SK-N-SH (cell line): ENCODE measurements around the gene ITCH. TPM values are rescaled to one million over a fixed set of nuclear protein-coding genes. Genes with fewer than 3 reads are reported as not detected.

Source experiments
- CTCF ChIA-PET: fragments of 300-600, 350-600 bp; formaldehyde crosslinking; extraction: SDS; loops from one replicate; lab custom pipeline; 2021; lab: Yijun Ruan, JAX
- POLR2A ChIA-PET: fragments of 350-600 bp; sonication (Branson Sonifier 250); formaldehyde crosslinking; extraction: SDS; loops from one replicate; lab custom pipeline; 2020; ENCODE audit warnings: antibody characterized with exemption, inconsistent platforms; lab: Yijun Ruan, JAX
- DNase-seq: peaks from one replicate; pipeline ENCODE4 v3.0.0; 2012
- H2AFZ ChIP-seq: fragments of 200-600 bp; sonication (generic); 2 replicates; pipeline ENCODE4 v1.8.1; 2016; ENCODE audit warnings: antibody characterized with exemption, mild to moderate bottlenecking, low read depth
- H3F3A ChIP-seq: fragments of 200-600 bp; sonication (generic); replicated peaks from 2 replicates; pipeline ENCODE3; 2016; ENCODE audit warnings: antibody characterized with exemption, mild to moderate bottlenecking; ENCODE audit not compliant: insufficient read depth
- H3K27ac ChIP-seq, 2 experiments: fragments of 200-500 bp in 1 of 2; fragments of 200-600 bp in 1 of 2; sonication (Bioruptor generic) in 1 of 2; sonication (generic), shearing (Covaris generic) in 1 of 2; 2 replicates each; pipeline versions ENCODE4 v1.5.1 to v1.6.1; 2014 to 2016; ENCODE audit warnings: low read depth in 2 of 2, inconsistent platforms in 1 of 2, low read length in 1 of 2, mild to moderate bottlenecking in 1 of 2, mixed read lengths in 1 of 2
- H3K27me3 ChIP-seq: fragments of 200-600 bp; sonication (generic), shearing (Covaris generic); 2 replicates; pipeline ENCODE4 v1.6.1; 2016; ENCODE audit warnings: mixed run types; ENCODE audit not compliant: insufficient read depth
- H3K36me3 ChIP-seq, 2 experiments: fragments of 200-500 bp in 1 of 2; fragments of 200-600 bp in 1 of 2; sonication (Bioruptor generic) in 1 of 2; sonication (generic) in 1 of 2; replicated peaks in 1 of 2; 2 replicates each; pipeline versions ENCODE3 to v1.5.1; 2014 to 2016; ENCODE audit warnings: low read length in 1 of 2, mild to moderate bottlenecking in 1 of 2; ENCODE audit not compliant: insufficient read depth in 2 of 2, control insufficient read depth in 1 of 2
- H3K4me1 ChIP-seq, 2 experiments: fragments of 200-500 bp in 1 of 2; fragments of 200-600 bp in 1 of 2; sonication (Bioruptor generic) in 1 of 2; sonication (generic), shearing (Covaris generic) in 1 of 2; 2 replicates each; pipeline versions ENCODE4 v1.5.1 to v1.6.1; 2014 to 2016; ENCODE audit warnings: low read depth in 1 of 2, low read length in 1 of 2, mixed run types in 1 of 2; ENCODE audit not compliant: insufficient read depth in 2 of 2, control insufficient read depth in 1 of 2
- H3K4me2 ChIP-seq: fragments of 200-600 bp; sonication (generic), shearing (Covaris generic); 2 replicates; pipeline ENCODE4 v1.6.1; 2017; ENCODE audit warnings: mixed run types
- H3K4me3 ChIP-seq, 2 experiments: fragments of 200-500 bp in 1 of 2; fragments of 200-600 bp in 1 of 2; sonication (Bioruptor generic) in 1 of 2; sonication (generic), shearing (Covaris generic) in 1 of 2; 2 replicates each; pipeline versions ENCODE4 v1.5.1 to v1.8.1; 2014 to 2016; ENCODE audit warnings: low read depth in 2 of 2, inconsistent platforms in 1 of 2, low read length in 1 of 2, mild to moderate bottlenecking in 1 of 2, mixed read lengths in 1 of 2, moderate library complexity in 1 of 2
- H3K79me2 ChIP-seq: fragments of 200-600 bp; sonication (generic); 2 replicates; pipeline ENCODE4 v1.8.1; 2017; ENCODE audit warnings: mild to moderate bottlenecking; ENCODE audit not compliant: insufficient read depth
- H3K9ac ChIP-seq: fragments of 200-600 bp; sonication (generic); 2 replicates; pipeline ENCODE4 v1.6.1; 2017; ENCODE audit warnings: mixed run types
- H3K9me2 ChIP-seq: fragments of 200-600 bp; sonication (generic); 2 replicates; pipeline ENCODE4 v1.6.1; 2017; ENCODE audit warnings: mixed run types
- H3K9me3 ChIP-seq: fragments of 200-600 bp; sonication (generic); 2 replicates; pipeline ENCODE4 v1.6.1; 2017; ENCODE audit warnings: mixed run types, mild to moderate bottlenecking, moderate library complexity
- H4K20me1 ChIP-seq: fragments of 200-600 bp; sonication (generic); 2 replicates; pipeline ENCODE4 v1.6.1; 2017; ENCODE audit warnings: mild to moderate bottlenecking, mixed run types; ENCODE audit not compliant: insufficient read depth
- CHD2 ChIP-seq: fragments of 150-350 bp; IDR thresholded peaks from 2 replicates; pipeline ENCODE4 v1.6.1; 2018; ENCODE audit warnings: low read length; ENCODE audit not compliant: partially characterized antibody
- ELF1 ChIP-seq: IDR thresholded peaks from 2 replicates; pipeline ENCODE4 v1.4.0; 2012
- EP300 ChIP-seq, 2 experiments: IDR thresholded peaks; 2 replicates each; pipeline versions ENCODE4 v1.4.0 to v1.6.1; 2012; ENCODE audit warnings: borderline replicate concordance in 1 of 2, low read depth in 1 of 2, low read length in 1 of 2
- FOSL2 ChIP-seq: IDR thresholded peaks from 2 replicates; pipeline ENCODE4 v1.4.0; 2012; ENCODE audit warnings: low read depth, mild to moderate bottlenecking, moderate library complexity, borderline replicate concordance
- FOXJ3 ChIP-seq: sonication (generic); formaldehyde crosslinking; IDR thresholded peaks from 2 replicates; pipeline ENCODE4 v1.5.1; 2020; ENCODE audit warnings: mild to moderate bottlenecking, missing genetic modification reagents
- FOXM1 ChIP-seq: IDR thresholded peaks from 2 replicates; pipeline ENCODE4 v1.4.0; 2012; ENCODE audit warnings: low read depth, mild to moderate bottlenecking
- IRF3 ChIP-seq: fragments of 150-350 bp; IDR thresholded peaks from 2 replicates; pipeline ENCODE4 v1.6.1; 2016; ENCODE audit warnings: mild to moderate bottlenecking, low read depth, low read length
- JUND ChIP-seq: IDR thresholded peaks from 2 replicates; pipeline ENCODE4 v1.4.0; 2012
- MEF2A ChIP-seq: IDR thresholded peaks from 2 replicates; pipeline ENCODE4 v1.4.0; 2012; ENCODE audit warnings: low read depth, borderline replicate concordance
- MXI1 ChIP-seq: IDR thresholded peaks from 2 replicates; pipeline ENCODE4 v1.6.1; 2012; ENCODE audit warnings: mild to moderate bottlenecking, low read depth, low read length, improper control_type of control experiment
- NFIC ChIP-seq: IDR thresholded peaks from 2 replicates; pipeline ENCODE4 v1.4.0; 2012; ENCODE audit warnings: borderline replicate concordance
- POLR2AphosphoS5 ChIP-seq: IDR thresholded peaks from 2 replicates; pipeline ENCODE4 v1.6.1; 2012; ENCODE audit warnings: low read depth, low read length
- RAD21 ChIP-seq: IDR thresholded peaks from 2 replicates; pipeline ENCODE4 v1.6.1; 2012; ENCODE audit warnings: mild to moderate bottlenecking, low read length
- RCOR1 ChIP-seq: fragments of 150-350 bp; IDR thresholded peaks from 2 replicates; pipeline ENCODE4 v1.6.1; 2017; ENCODE audit warnings: antibody characterized with exemption, low read length
- REST ChIP-seq: IDR thresholded peaks from 2 replicates; pipeline ENCODE4 v1.6.1; 2012; ENCODE audit warnings: mild to moderate bottlenecking, low read depth, low read length, moderate library complexity
- RXRA ChIP-seq: IDR thresholded peaks from 2 replicates; pipeline ENCODE4 v1.4.0; 2012; ENCODE audit warnings: low read depth, mild to moderate bottlenecking, borderline replicate concordance
- SMC3 ChIP-seq: IDR thresholded peaks from 2 replicates; pipeline ENCODE4 v1.6.1; 2012; ENCODE audit warnings: low read depth, low read length, improper control_type of control experiment
- TCF12 ChIP-seq: IDR thresholded peaks from 2 replicates; pipeline ENCODE4 v1.4.0; 2012
- TEAD4 ChIP-seq: IDR thresholded peaks from 2 replicates; pipeline ENCODE4 v1.4.0; 2012; ENCODE audit warnings: mild to moderate bottlenecking, borderline replicate concordance; ENCODE audit not compliant: insufficient read depth
- YY1 ChIP-seq: IDR thresholded peaks from 2 replicates; pipeline ENCODE4 v1.4.0; 2012; ENCODE audit warnings: low read depth, mild to moderate bottlenecking
- ZBTB33 ChIP-seq: IDR thresholded peaks from 2 replicates; pipeline ENCODE4 v1.4.0; 2012; ENCODE audit warnings: low read depth, borderline replicate concordance
- WGBS: methylation state at CpG from one replicate; pipeline ENCODE4 v1.1.6; 2017; ENCODE audit warnings: low lambda C conversion rate; 5-methylcytosine and 5-hydroxymethylcytosine counted together
- polyA plus RNA-seq, 3 experiments: library from polyadenylated mRNA; depleted of rRNA; stranded (reverse); fragments of >200 nt; gene quantifications; 2 replicates each; pipeline ENCODE4 v1.2.3, GENCODE V29; 2012

The ITCH gene
- polyA plus RNA-seq, 1 of the 3 experiments (the other 2 are of a cell fraction), result 3.8 TPM

- Histone ChIP-seq H3K9me2 (no peaks in the 10 kb centered on the region), H3K9ac (no peak overlapping the region), H3K27ac (no peak overlapping the region), H3K36me3 (no peaks in the 10 kb centered on the region), H3K4me2 (no peak overlapping the region), H3K4me3 (no peak overlapping the region), H4K20me1 (no peaks in the 10 kb centered on the region), H3K27me3 (no peaks in the 10 kb centered on the region), H3F3A (no peaks in the 10 kb centered on the region), H3K4me1 (peaks cover 0 to 4% of the 10 kb centered on the region in 2 experiments; a peak in 1 of 4 replicates), H3K9me3 (no peaks in the 10 kb centered on the region), H3K79me2 (no peaks in the 10 kb centered on the region), H2AFZ (no peak overlapping the region)
- no peak for DNase-seq
- TF ChIP-seq YY1 (no peak), RCOR1 (no peak), MXI1 (no peak)
- ChIA-PET CTCF (interaction anchor here (1.1 to 1.2 kb wide), 2 partner anchors 8 to 218 kb away, joined by 3 to 8 read pairs; no protein-coding TSS in a partner anchor), POLR2A (no interaction called here)
- 54% methylated on average over 3 of the region's 3 CpGs for WGBS
Observed at GRCh38 chr20:34320861-34321260, 42.2 kb upstream of the ITCH start.

GRCh38 chr20:34322267-34323105 is 40.6 kb upstream of the ITCH start:
- no peak overlapping the region for H3K4me2 ChIP-seq
- H3K4me1 ChIP-seq, result no peaks in the 10 kb centered on the region
- no peak overlapping the region for H3K9ac ChIP-seq
- TF ChIP-seq TCF12 (no peak), JUND (no peak), TEAD4 (no peak), FOXJ3 (CRISPR knock-in tag) (no peak), FOSL2 (no peak), NFIC (no peak), ZBTB33 (no peak), EP300 (IDR thresholded peaks at IDR 0.05; ENCODE audit: borderline replicate concordance in 1 of 2, low read depth in 1 of 2, low read length in 1 of 2) (no peak), FOXM1 (no peak), RAD21 (no peak), ELF1 (no peak), REST (no peak), RXRA (no peak), POLR2AphosphoS5 (no peak), CHD2 (no peak), SMC3 (no peak), MEF2A (no peak), IRF3 (no peak)
- no peaks in the 10 kb centered on the region for H3K27me3 ChIP-seq
- WGBS, result 60% methylated on average over 9 of the region's 9 CpGs
- no peaks in the 10 kb centered on the region for H3F3A ChIP-seq
- no peaks in the 10 kb centered on the region for H3K36me3 ChIP-seq
- no peak overlapping the region for H3K4me3 ChIP-seq
- H3K27ac ChIP-seq, result no peak overlapping the region
- H2AFZ ChIP-seq, result no peak overlapping the region
- CTCF ChIA-PET, result interaction anchor here (1.4 to 3.8 kb wide), 3 partner anchors 10 to 200 kb away, joined by 3 to 28 read pairs (median 3); no protein-coding TSS in a partner anchor
- POLR2A ChIA-PET, result no interaction called here
- H3K9me3 ChIP-seq, result no peaks in the 10 kb centered on the region
- no peaks in the 10 kb centered on the region for H3K9me2 ChIP-seq
- DNase-seq, result no peak
- H4K20me1 ChIP-seq, result no peaks in the 10 kb centered on the region
- H3K79me2 ChIP-seq, result no peaks in the 10 kb centered on the region
